Natural killer cell (primary cell): Measurements from ENCODE around the gene LRCH1. TPM values are rescaled to one million over a fixed set of nuclear protein-coding genes. Genes with fewer than 3 reads are reported as not detected.

Experiments
- ATAC-seq, 3 donors: fragments of 150-1000 bp in 2 of 3; fragments of 200-7000 bp in 1 of 3; cut with Tn5 transposase; 1 replicate in 1 of 3; 2 replicates in 2 of 3; pipeline ENCODE4 v1.10.0; 2021; ENCODE audit warnings: mild to moderate bottlenecking in 2 of 3, moderate library complexity in 2 of 3
- DNase-seq, 2 donors: peaks; one replicate each; pipeline versions ENCODE4 v3.0.0 to v3.0.0-alpha.2; 2013 to 2021; ENCODE audit warnings: mixed read lengths in 1 of 2
- H3K27ac ChIP-seq: one replicate; pipeline ENCODE4 v1.5.1; 2013; ENCODE audit warnings: mild to moderate bottlenecking, low read length
- H3K27me3 ChIP-seq: one replicate; pipeline ENCODE4 v1.6.1; 2013; ENCODE audit warnings: low read length; ENCODE audit not compliant: control insufficient read depth, insufficient read depth
- H3K36me3 ChIP-seq: one replicate; pipeline ENCODE4 v1.6.1; 2013; ENCODE audit warnings: low read length; ENCODE audit not compliant: control insufficient read depth, insufficient read depth
- H3K4me1 ChIP-seq: one replicate; pipeline ENCODE4 v1.6.1; 2013; ENCODE audit warnings: low read length; ENCODE audit not compliant: control insufficient read depth, insufficient read depth
- H3K4me3 ChIP-seq: one replicate; pipeline ENCODE4 v1.5.1; 2013; ENCODE audit warnings: low read length
- H3K9me3 ChIP-seq: one replicate; pipeline ENCODE4 v1.6.1; 2013; ENCODE audit warnings: low read length; ENCODE audit not compliant: control insufficient read depth, insufficient read depth
- H3K27ac Mint-ChIP-seq, 2 donors: one replicate each; pipeline ENCODE4 v1.8.0; 2022; ENCODE audit warnings: mild to moderate bottlenecking in 2 of 2, mixed read lengths in 2 of 2, moderate library complexity in 1 of 2
- H3K27me3 Mint-ChIP-seq, 2 donors: one replicate each; pipeline ENCODE4 v1.8.0; 2022; ENCODE audit warnings: low read depth in 2 of 2, mixed read lengths in 2 of 2
- H3K36me3 Mint-ChIP-seq: one replicate; pipeline ENCODE4 v1.8.0; 2022; ENCODE audit warnings: mixed read lengths
- H3K4me1 Mint-ChIP-seq, 2 donors: one replicate each; pipeline ENCODE4 v1.8.0; 2022; ENCODE audit warnings: mixed read lengths in 2 of 2
- H3K4me3 Mint-ChIP-seq: one replicate; pipeline ENCODE4 v1.8.0; 2022; ENCODE audit warnings: mild to moderate bottlenecking, moderate library complexity, mixed read lengths
- H3K9me3 Mint-ChIP-seq, 2 donors: one replicate each; pipeline ENCODE4 v1.8.0; 2022; ENCODE audit warnings: mixed read lengths in 2 of 2
- CTCF ChIP-seq: fragments of 200-600 bp; IDR thresholded peaks from one replicate; pipeline ENCODE4 v1.8.0; 2022; ENCODE audit warnings: antibody characterized with exemption
- WGBS: methylation state at CpG from one replicate; pipeline ENCODE4 v1.1.7; 2013; ENCODE audit warnings: missing lambda C conversion rate; ENCODE audit not compliant: insufficient coverage; 5-methylcytosine and 5-hydroxymethylcytosine counted together
- intact Hi-C: fragments of 100-400 bp; cut with micrococcal nuclease; formaldehyde crosslinking; loops from one replicate; pipeline ENCODE4 v1.14.2; 2022
- total RNA-seq, 4 donors: library from RNA; stranded (reverse); fragments of 120-200 nt in 1 of 4; gene quantifications; one replicate each; pipeline versions ENCODE4 v1.2.3 to v1.2.4, GENCODE V29; 2013 to 2022

The LRCH1 gene
- total RNA-seq, 3 donors from 2014 or later (not counting 1 experiment from before 2014, with no cell fraction given): 23.7 to 32.2 (median 29.6) TPM

DNA sequence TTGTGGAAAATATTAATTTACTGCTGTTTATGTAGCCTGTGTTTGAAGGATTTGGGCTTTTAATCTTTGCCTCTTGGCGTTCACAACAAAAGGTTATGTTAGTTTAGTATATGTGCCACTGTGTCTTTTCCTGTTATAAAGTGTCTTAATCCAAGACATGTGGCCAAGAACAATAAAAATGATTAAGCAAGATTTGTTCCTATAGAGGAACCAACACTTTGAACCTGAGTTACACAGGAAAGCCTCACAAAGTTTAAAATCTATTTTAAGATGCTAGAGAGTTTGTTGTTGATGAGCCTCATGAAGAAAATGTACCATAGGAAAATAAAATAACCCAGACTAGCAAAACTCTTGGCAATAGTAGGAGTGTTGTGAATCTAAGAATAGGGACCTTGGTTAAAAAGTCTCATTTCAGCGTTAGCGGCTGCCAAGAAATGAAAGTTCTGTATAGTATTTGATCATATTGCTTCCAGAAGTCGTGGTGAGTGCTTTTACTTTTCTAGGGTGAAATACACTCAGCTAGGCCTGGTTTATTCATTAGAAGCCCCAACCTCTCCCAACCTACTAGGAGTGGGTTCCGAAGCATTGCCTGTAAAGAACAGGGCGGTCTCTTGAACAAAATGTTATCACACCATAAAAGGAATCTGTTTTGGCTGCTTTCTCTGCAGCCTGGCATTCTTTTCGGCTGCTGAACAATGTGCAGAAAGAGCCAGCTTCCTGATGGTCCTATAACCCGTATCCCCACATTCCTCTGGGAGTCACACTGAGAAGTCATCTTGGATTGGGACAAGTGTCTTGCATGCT is 102.6 kb downstream of the LRCH1 start:
- DNase-seq: no peak
- WGBS: 49% methylated on average over 7 of the region's 8 CpGs
- peak overlapping the region; percentile 55 for H3K27ac ChIP-seq
- H3K4me3 ChIP-seq: no peak overlapping the region
- H3K9me3 ChIP-seq: no peaks in the 10 kb centered on the region
- H3K4me1 Mint-ChIP-seq: peaks cover 32 to 33% of the 10 kb centered on the region in 2 donors
- no peak for TF ChIP-seq CTCF
- intact Hi-C loops: no loop called here
- ATAC-seq: peak; percentile 60 to 64 (median 63)
- H3K36me3 Mint-ChIP-seq: no peaks in the 10 kb centered on the region
- peaks cover 3% of the 10 kb centered on the region for H3K4me1 ChIP-seq
- peak overlapping the region; percentile 83 to 89 for H3K27ac Mint-ChIP-seq
- H3K27me3 ChIP-seq: no peaks in the 10 kb centered on the region
- no peaks in the 10 kb centered on the region for H3K36me3 ChIP-seq
- no peaks in the 10 kb centered on the region for H3K27me3 Mint-ChIP-seq
- H3K9me3 Mint-ChIP-seq: no peaks in the 10 kb centered on the region
- peak overlapping the region; percentile 22 for H3K4me3 Mint-ChIP-seq

DNA sequence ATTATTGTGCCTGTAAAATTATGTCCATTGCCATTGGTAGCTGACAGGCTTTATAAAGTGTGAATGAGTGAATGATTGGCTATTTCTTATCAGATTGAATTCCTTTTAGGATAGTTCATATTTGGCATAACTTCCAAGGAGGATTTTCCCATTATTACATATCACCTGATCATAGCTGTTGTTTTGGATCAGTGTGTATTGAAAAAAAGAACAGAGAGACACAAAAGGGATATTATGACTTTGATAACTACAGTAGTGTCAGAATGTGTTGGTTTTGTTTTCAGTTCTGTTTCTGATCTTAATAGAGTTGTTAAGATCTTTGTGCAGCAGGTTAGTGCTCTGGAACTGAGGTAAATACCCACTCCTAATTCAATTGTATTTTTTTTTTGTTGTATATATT is 103.8 kb downstream of the LRCH1 start:
- H3K4me3 Mint-ChIP-seq: no peak overlapping the region
- DNase-seq: peak in 1 of 2 donors; percentile 9
- H3K4me3 ChIP-seq: no peak overlapping the region
- H3K36me3 Mint-ChIP-seq: no peaks in the 10 kb centered on the region
- H3K27me3 ChIP-seq: no peaks in the 10 kb centered on the region
- no peak overlapping the region for H3K27ac ChIP-seq
- no peaks in the 10 kb centered on the region for H3K9me3 Mint-ChIP-seq
- intact Hi-C loops: no loop called here
- H3K27me3 Mint-ChIP-seq: no peaks in the 10 kb centered on the region
- peak overlapping the region; percentile 83 to 89 for H3K27ac Mint-ChIP-seq
- H3K9me3 ChIP-seq: no peaks in the 10 kb centered on the region
- peaks cover 3% of the 10 kb centered on the region for H3K4me1 ChIP-seq
- peak in 2 of 3 donors; percentile 30 to 47 for ATAC-seq
- H3K4me1 Mint-ChIP-seq: peaks cover 32 to 36% of the 10 kb centered on the region in 2 donors
- no peaks in the 10 kb centered on the region for H3K36me3 ChIP-seq
- TF ChIP-seq CTCF: no peak

DNA sequence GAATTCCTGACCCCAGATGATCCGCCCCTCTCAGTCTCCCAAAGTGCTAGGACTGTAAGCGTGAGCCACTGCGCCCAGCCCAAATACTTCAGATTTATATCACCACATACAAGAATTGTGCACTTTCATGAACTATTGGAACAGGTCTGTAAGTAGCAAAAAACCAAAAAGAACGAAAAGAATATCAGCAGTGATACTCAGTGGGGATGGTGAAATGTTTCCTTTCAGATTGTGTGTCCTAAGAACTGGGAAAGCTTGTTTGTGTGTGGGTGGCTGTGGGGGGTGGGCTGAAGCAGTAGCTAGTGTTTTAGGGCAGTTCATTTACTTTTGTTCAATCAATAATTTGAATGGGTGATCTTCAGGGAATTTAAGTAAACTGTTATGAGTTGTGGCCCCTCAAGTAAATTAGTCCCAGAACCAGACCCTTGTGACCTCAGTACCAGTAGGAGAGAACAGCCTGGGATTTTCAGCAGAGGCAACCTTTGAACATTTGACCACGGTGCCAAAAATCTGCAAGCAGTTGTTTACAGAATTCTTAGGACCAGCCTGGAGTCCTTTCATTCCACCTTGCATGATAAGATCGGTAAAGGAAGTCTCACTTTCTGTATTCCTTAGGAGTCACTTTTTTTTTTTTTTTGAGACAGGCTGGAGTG is 106.6 kb downstream of the LRCH1 start:
- no peaks in the 10 kb centered on the region for H3K27me3 ChIP-seq
- Mint-ChIP-seq H3K36me3 (no peaks in the 10 kb centered on the region), H3K9me3 (no peaks in the 10 kb centered on the region), H3K4me3 (no peak overlapping the region), H3K4me1 (peaks cover 50 to 55% of the 10 kb centered on the region in 2 donors), H3K27me3 (no peaks in the 10 kb centered on the region), H3K27ac (no peak overlapping the region)
- intact Hi-C loops: no loop called here
- no peak for ATAC-seq
- H3K4me3 ChIP-seq: no peak overlapping the region
- no peak overlapping the region for H3K27ac ChIP-seq
- peaks cover 3% of the 10 kb centered on the region for H3K4me1 ChIP-seq
- WGBS: 97% methylated on average over 6 of the region's 6 CpGs
- H3K9me3 ChIP-seq: no peaks in the 10 kb centered on the region
- no peaks in the 10 kb centered on the region for H3K36me3 ChIP-seq
- TF ChIP-seq CTCF: no peak
- DNase-seq: no peak
